ENCODE results near the gene CEP19. TPM values are rescaled to one million over a fixed set of nuclear protein-coding genes. Genes with fewer than 3 reads are reported as not detected.
A peak's percentile ranks its signal among the peaks of the same experiment; 100 is the strongest.

Gene CEP19
- total and polyA plus RNA-seq, 8 donors: 3.0 to 4.7 (median 3.5) TPM

GRCh38 chr3:196707566-196707965, 4.5 kb downstream of the CEP19 start:
- Histone ChIP-seq H3K36me3 (no peaks in the 10 kb centered on the region), H3K4me1 (peaks cover 0 to 27% of the 10 kb centered on the region in 2 donors), H3K27ac (no peak overlapping the region), H3K4me3 (no peak overlapping the region), H3K27me3 (no peaks in the 10 kb centered on the region), H3K9me3 (no peaks in the 10 kb centered on the region)
- intact Hi-C loops (cut with DNase I): no loop called here
- no peak for DNase-seq
- no peak for ATAC-seq
- TF ChIP-seq CTCF (IDR thresholded peaks at IDR 0.05): no peak

GRCh38 chr3:196706731-196707130, 5.3 kb downstream of the CEP19 start:
- peaks cover 0 to 27% of the 10 kb centered on the region in 2 donors for H3K4me1 ChIP-seq
- H3K27ac ChIP-seq: peak overlapping the region in 1 of 2 donors; percentile 34
- no peaks in the 10 kb centered on the region for H3K36me3 ChIP-seq
- ATAC-seq (no peak), DNase-seq (no peak)
- H3K4me3 ChIP-seq: no peak overlapping the region
- no peaks in the 10 kb centered on the region for H3K27me3 ChIP-seq
- no peaks in the 10 kb centered on the region for H3K9me3 ChIP-seq
- intact Hi-C loops (cut with DNase I): no loop called here
- TF ChIP-seq CTCF (IDR thresholded peaks at IDR 0.05): no peak

- H3K4me3 ChIP-seq: no peak overlapping the region
- intact Hi-C loops (cut with DNase I): no loop called here
- TF ChIP-seq CTCF (IDR thresholded peaks at IDR 0.05): no peak
Measured at GRCh38 chr3:196706327-196706726, 5.7 kb downstream of the CEP19 start.

GRCh38 chr3:196700801-196701200, 11.2 kb downstream of the CEP19 start:
- Histone ChIP-seq H3K36me3 (no peaks in the 10 kb centered on the region), H3K27ac (no peak overlapping the region), H3K4me1 (peaks cover 0 to 3% of the 10 kb centered on the region in 2 donors), H3K27me3 (no peaks in the 10 kb centered on the region), H3K4me3 (no peak overlapping the region), H3K9me3 (no peaks in the 10 kb centered on the region)
- ATAC-seq (no peak), DNase-seq (no peak)
- TF ChIP-seq CTCF (IDR thresholded peaks at IDR 0.05): no peak
- intact Hi-C loops (cut with DNase I): no loop called here

More at GRCh38 chr3:196706327-196706726, 5.7 kb downstream of the CEP19 start:
- peak overlapping the region in 1 of 2 donors; percentile 34 for H3K27ac ChIP-seq
- no peaks in the 10 kb centered on the region for H3K9me3 ChIP-seq
- peaks cover 0 to 24% of the 10 kb centered on the region in 2 donors for H3K4me1 ChIP-seq
- no peak for ATAC-seq
- no peak for DNase-seq
- no peaks in the 10 kb centered on the region for H3K27me3 ChIP-seq
- H3K36me3 ChIP-seq: no peaks in the 10 kb centered on the region

- Histone ChIP-seq H3K27ac (no peak overlapping the region), H3K27me3 (no peaks in the 10 kb centered on the region), H3K9me3 (no peaks in the 10 kb centered on the region), H3K36me3 (no peaks in the 10 kb centered on the region), H3K4me3 (no peak overlapping the region), H3K4me1 (no peaks in the 10 kb centered on the region)
- intact Hi-C loops (cut with DNase I): no loop called here
- ATAC-seq: no peak
- TF ChIP-seq CTCF (IDR thresholded peaks at IDR 0.05): no peak
- DNase-seq: no peak
Measured at GRCh38 chr3:196699749-196700148, 12.3 kb downstream of the CEP19 start.

Measured in left lung (tissue), 10 donors.